HUES64 (cell line): Measurements from ENCODE around the gene ARSI.

Experiments used
- H3K27ac ChIP-seq: 2 replicates; pipeline ENCODE4 v1.7.0; 2013; ENCODE audit warnings: low read depth, low read length, inconsistent platforms
- H3K27me3 ChIP-seq: 2 replicates; pipeline ENCODE4 v1.6.1; 2013; ENCODE audit warnings: mild to moderate bottlenecking, low read length; ENCODE audit not compliant: insufficient read depth
- H3K36me3 ChIP-seq: 2 replicates; pipeline ENCODE4 v1.6.1; 2013; ENCODE audit warnings: mild to moderate bottlenecking, low read length; ENCODE audit not compliant: insufficient read depth
- H3K4me1 ChIP-seq: 2 replicates; pipeline ENCODE4 v1.6.1; 2013; ENCODE audit warnings: mild to moderate bottlenecking, low read length, moderate library complexity; ENCODE audit not compliant: insufficient read depth
- H3K4me3 ChIP-seq: 2 replicates; pipeline ENCODE4 v1.5.1; 2013; ENCODE audit warnings: mild to moderate bottlenecking, low read length, moderate library complexity
- H3K9ac ChIP-seq: 2 replicates; pipeline ENCODE4 v1.6.1; 2013; ENCODE audit warnings: mild to moderate bottlenecking, low read depth, low read length
- H3K9me3 ChIP-seq: 2 replicates; pipeline ENCODE4 v1.6.1; 2013; ENCODE audit warnings: low read depth, low read length; ENCODE audit not compliant: insufficient read depth
- WGBS: fragments of 150-250, 120-280 bp; methylation state at CpG from one replicate; pipeline ENCODE4 v1.1.7; 2013; ENCODE audit warnings: missing lambda C conversion rate; 5-methylcytosine and 5-hydroxymethylcytosine counted together

Gene ARSI

GRCh38 chr5:150316320-150316719 is 13.6 kb upstream of the ARSI start:
- no peaks in the 10 kb centered on the region for H3K27me3 ChIP-seq
- no CpG with 5 or more reads among the region's 3 CpGs for WGBS

GRCh38 chr5:150315245-150315644 is 12.5 kb upstream of the ARSI start:
- H3K4me1 ChIP-seq = peaks cover 28% of the 10 kb centered on the region
- H3K36me3 ChIP-seq = no peaks in the 10 kb centered on the region
- H3K9me3 ChIP-seq = no peaks in the 10 kb centered on the region
- H3K4me3 ChIP-seq = no peak overlapping the region
- no peak overlapping the region for H3K27ac ChIP-seq
- no peak overlapping the region for H3K9ac ChIP-seq
- no peaks in the 10 kb centered on the region for H3K27me3 ChIP-seq
- WGBS = 89% methylated on average over 4 of the region's 4 CpGs

More at GRCh38 chr5:150316320-150316719, 13.6 kb upstream of the ARSI start:
- Histone ChIP-seq H3K9ac (no peak overlapping the region), H3K9me3 (no peaks in the 10 kb centered on the region), H3K4me1 (peaks cover 25% of the 10 kb centered on the region), H3K36me3 (no peaks in the 10 kb centered on the region), H3K27ac (no peak overlapping the region), H3K4me3 (no peak overlapping the region)

GRCh38 chr5:150313921-150314716 is 11.4 kb upstream of the ARSI start:
- 75% methylated on average over 6 of the region's 6 CpGs for whole genome bisulfite sequencing
- Histone ChIP-seq H3K9me3 (no peaks in the 10 kb centered on the region), H3K27ac (no peak overlapping the region), H3K9ac (no peak overlapping the region), H3K27me3 (no peaks in the 10 kb centered on the region), H3K4me3 (no peak overlapping the region), H3K4me1 (peaks cover 25% of the 10 kb centered on the region), H3K36me3 (no peaks in the 10 kb centered on the region)

DNA sequence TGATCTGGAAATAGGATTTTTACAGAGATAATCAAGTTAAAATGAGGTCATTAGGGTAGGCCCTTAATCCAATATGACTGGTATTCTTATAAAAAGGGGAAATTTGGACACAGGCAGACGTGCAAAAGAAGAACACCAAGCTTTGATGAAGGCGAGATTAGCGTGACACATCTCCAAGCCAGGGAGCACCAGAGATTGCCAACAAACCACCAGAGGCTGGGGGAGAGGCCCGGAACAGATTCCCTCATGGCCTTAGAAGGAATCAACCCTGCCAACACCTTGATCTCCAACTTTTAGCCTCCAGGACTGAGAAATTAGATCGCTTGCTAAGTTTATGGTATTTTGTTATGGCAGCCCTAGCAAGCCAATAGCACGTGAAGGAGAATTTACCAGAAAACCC is 10.8 kb upstream of the ARSI start:
- Histone ChIP-seq H3K4me3 (no peak overlapping the region), H3K9me3 (no peaks in the 10 kb centered on the region), H3K4me1 (peaks cover 18% of the 10 kb centered on the region; the same call in 1 of the 2 replicates), H3K36me3 (no peaks in the 10 kb centered on the region), H3K27ac (no peak overlapping the region), H3K9ac (no peak overlapping the region), H3K27me3 (no peaks in the 10 kb centered on the region)
- 85% methylated on average over 6 of the region's 6 CpGs for WGBS

DNA sequence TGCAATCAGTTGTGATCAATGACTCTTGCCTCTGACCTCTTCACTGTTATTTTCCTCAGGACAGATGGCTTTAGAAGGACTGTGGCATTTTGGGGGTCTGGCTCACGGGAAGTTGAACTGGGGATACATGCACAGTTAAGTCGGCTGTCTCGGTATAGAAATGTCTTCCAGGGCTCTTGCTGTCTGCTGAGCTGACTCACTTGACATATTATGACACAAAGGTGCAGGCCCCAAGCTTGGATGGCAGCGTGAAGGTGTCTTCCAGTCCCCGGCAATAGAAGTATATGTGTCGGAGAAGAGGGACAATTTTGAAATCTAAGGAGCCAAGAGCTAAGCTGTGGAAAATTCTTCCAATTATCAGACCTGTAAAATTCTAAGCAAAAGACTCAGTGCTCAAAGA is 9.8 kb upstream of the ARSI start:
- no peaks in the 10 kb centered on the region for H3K27me3 ChIP-seq
- H3K36me3 ChIP-seq = no peaks in the 10 kb centered on the region
- 87% methylated on average over 6 of the region's 6 CpGs for WGBS
- H3K9ac ChIP-seq = no peak overlapping the region
- no peak overlapping the region for H3K4me3 ChIP-seq
- H3K27ac ChIP-seq = no peak overlapping the region
- H3K9me3 ChIP-seq = no peaks in the 10 kb centered on the region
- peaks cover 9% of the 10 kb centered on the region; the same call in 1 of the 2 replicates for H3K4me1 ChIP-seq

DNA sequence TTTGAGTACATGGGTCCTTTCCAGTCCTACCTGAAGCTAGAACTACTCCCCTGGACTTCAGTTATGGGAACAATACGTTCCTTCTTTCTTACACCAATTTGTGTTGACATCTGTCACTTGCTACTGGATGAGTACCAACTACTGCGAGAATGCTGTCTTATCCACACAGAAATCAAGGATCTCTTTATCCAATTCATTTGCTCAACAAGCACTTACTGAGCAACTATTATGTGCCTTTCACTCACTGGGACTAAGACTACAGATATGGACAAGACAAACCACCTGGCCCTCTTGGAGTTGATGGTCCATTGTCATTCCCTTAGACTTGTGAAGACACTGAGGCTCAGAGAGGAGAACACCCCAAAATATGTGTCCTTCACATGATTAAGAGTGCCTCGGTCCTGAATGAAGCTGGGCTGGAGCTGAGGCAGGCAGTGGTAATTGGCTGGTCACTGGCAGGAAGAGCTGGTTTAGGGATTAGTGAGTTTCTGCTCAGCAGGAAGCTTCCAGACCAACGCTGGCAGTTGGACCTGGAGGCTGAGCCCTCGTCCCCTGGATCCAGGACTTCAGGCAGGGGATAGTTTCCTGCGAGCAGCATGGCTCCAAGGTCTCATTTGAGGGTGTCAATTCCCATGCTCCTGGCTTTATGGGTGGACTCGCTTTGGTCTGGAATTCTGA is 8.4 kb upstream of the ARSI start:
- no peak overlapping the region for H3K27ac ChIP-seq
- peaks cover 9% of the 10 kb centered on the region for H3K4me1 ChIP-seq
- no peaks in the 10 kb centered on the region for H3K36me3 ChIP-seq
- H3K27me3 ChIP-seq = no peaks in the 10 kb centered on the region
- 65% methylated on average over 7 of the region's 7 CpGs for WGBS
- no peak overlapping the region for H3K9ac ChIP-seq
- H3K9me3 ChIP-seq = no peaks in the 10 kb centered on the region
- no peak overlapping the region for H3K4me3 ChIP-seq

DNA sequence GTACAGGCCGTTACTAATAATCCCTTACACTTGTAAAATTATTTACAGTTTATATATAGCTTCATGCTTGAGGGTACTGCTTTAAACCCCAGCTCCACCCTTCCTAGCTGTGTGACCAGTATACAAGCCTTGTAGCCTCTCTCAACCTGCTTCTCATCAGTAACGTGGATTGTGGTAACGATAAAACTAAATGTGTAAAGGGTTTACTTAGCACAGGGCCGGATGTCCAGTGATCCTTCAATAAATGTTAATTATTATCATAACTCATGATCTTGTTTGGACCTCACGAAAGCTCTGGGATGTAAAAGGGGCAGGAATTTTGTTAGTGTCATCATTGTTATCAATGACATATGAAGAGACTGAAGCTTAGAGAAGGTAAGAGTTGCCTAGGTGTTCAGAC is 7.5 kb upstream of the ARSI start:
- Histone ChIP-seq H3K27ac (no peak overlapping the region), H3K9ac (no peak overlapping the region), H3K36me3 (no peaks in the 10 kb centered on the region), H3K4me3 (no peak overlapping the region), H3K4me1 (peaks cover 13% of the 10 kb centered on the region), H3K9me3 (no peaks in the 10 kb centered on the region), H3K27me3 (no peaks in the 10 kb centered on the region)
- WGBS = 79% methylated on average over 1 of the region's 5 CpGs

DNA sequence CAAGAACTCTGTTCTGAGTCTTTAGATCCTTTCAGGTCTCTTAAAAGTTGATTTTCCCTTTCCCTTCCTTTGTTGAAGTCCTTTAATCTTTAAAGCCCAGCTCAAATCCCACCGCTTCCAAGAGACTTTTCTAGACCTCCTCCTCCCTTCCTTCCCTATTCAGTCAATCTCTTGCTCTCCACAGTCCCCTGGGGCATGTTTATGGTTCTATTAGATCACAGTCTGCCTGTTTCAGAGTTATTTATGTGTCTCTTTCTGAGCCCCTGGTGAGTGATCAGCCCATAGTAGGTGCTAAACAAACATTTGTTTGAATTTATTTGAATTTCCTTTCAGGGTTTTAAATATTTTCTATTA is 7.2 kb upstream of the ARSI start:
- no peaks in the 10 kb centered on the region for H3K9me3 ChIP-seq
- H3K36me3 ChIP-seq = no peaks in the 10 kb centered on the region
- no peak overlapping the region for H3K9ac ChIP-seq
- no peak overlapping the region for H3K27ac ChIP-seq
- no peak overlapping the region for H3K4me3 ChIP-seq
- no peaks in the 10 kb centered on the region for H3K27me3 ChIP-seq
- peaks cover 17% of the 10 kb centered on the region for H3K4me1 ChIP-seq
- 61% methylated on average over 1 of the region's 1 CpG for WGBS

DNA sequence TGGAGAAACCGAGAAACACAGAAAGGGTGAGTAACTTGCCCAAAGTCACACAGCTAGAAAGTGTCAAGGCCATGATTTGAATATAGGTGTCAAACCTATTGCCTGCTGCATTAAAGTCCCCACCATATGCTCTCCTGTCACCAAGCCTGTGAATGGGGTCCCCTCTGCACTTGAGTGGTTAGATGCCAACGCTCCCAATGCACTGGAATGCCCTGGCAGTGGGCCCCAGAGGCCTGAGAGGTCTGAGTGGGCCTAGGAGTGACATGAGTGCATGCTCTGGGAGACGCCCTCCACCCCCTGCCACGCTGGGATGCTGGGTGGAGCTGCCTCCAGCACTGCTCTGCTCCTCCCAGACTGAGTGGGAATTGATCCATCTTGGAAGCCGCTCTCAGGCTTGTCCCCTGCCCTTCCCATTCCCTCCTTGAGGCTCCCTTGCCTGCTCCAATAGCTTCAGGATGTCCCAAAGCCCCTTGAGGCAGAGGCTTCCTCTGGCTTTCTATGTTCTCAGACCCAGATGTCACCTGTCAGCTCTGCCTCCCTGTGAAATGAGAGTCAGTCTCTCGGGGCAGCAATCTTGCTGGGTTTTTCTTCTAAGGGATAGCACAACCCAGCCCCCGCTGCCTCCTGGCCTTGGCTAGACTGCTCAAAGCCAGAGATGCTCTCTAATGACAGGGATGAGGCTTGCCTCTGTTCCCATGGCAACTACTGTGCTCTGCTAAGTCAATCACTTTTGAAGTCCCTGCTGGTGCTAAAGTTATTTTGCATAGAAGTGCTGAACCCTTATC is 6.6 kb upstream of the ARSI start:
- peaks cover 21% of the 10 kb centered on the region for H3K4me1 ChIP-seq
- no peaks in the 10 kb centered on the region for H3K9me3 ChIP-seq
- no peak overlapping the region for H3K9ac ChIP-seq
- H3K4me3 ChIP-seq = no peak overlapping the region
- 67% methylated on average over 7 of the region's 7 CpGs for WGBS
- no peaks in the 10 kb centered on the region for H3K36me3 ChIP-seq
- H3K27me3 ChIP-seq = no peaks in the 10 kb centered on the region
- H3K27ac ChIP-seq = no peak overlapping the region

- Histone ChIP-seq H3K9me3 (no peaks in the 10 kb centered on the region), H3K4me1 (peaks cover 33% of the 10 kb centered on the region), H3K27me3 (no peaks in the 10 kb centered on the region), H3K27ac (no peak overlapping the region), H3K9ac (no peak overlapping the region), H3K36me3 (no peaks in the 10 kb centered on the region), H3K4me3 (no peak overlapping the region)
- WGBS = 93% methylated on average over 11 of the region's 11 CpGs
Measured at GRCh38 chr5:150307617-150308426, 5.1 kb upstream of the ARSI start.
